K562 (cell line): ENCODE results near the gene FTL. TPM values are rescaled to one million over a fixed set of nuclear protein-coding genes. Genes with fewer than 3 reads are reported as not detected.

Source experiments
- CCNT2 ChIP-seq: IDR thresholded peaks from 2 replicates; pipeline ENCODE4 v1.6.1; 2011; ENCODE audit warnings: borderline replicate concordance, low read depth, mild to moderate bottlenecking, moderate library complexity, mixed read lengths, low read length; ENCODE audit not compliant: insufficient read length; ENCODE audit errors: extremely low read depth
- HMG20B ChIP-seq: fragments of 250-450 bp; sonication (Bioruptor Pico); IDR thresholded peaks from 2 replicates; pipeline ENCODE4 v1.5.0; 2021; ENCODE audit warnings: mild to moderate bottlenecking
- KLF1 ChIP-seq: fragments of 450-650 bp; IDR thresholded peaks from 2 replicates; pipeline ENCODE4 v1.6.1; 2016; ENCODE audit warnings: missing genetic modification characterization, missing compliant biosample characterization
- MYC ChIP-seq, 2 experiments: fragments of 250-450 bp in 1 of 2; sonication (Bioruptor Pico) in 1 of 2; IDR thresholded peaks; 2 replicates each; pipeline versions ENCODE4 v1.5.1 to v1.6.1; 2012 to 2021; ENCODE audit warnings: low read depth in 2 of 2, borderline replicate concordance in 1 of 2, improper control_type of control experiment in 1 of 2, low read length in 1 of 2, mild to moderate bottlenecking in 1 of 2, moderate library complexity in 1 of 2
- PPARD ChIP-seq: fragments of 250-450 bp; sonication (Bioruptor Pico); IDR thresholded peaks from 2 replicates; pipeline ENCODE4 v1.8.0; 2022; ENCODE audit warnings: inconsistent platforms, mild to moderate bottlenecking, moderate library complexity
- PTTG1 ChIP-seq: fragments of 450-650 bp; IDR thresholded peaks from 2 replicates; pipeline ENCODE4 v1.6.1; 2016; ENCODE audit warnings: low read depth, mild to moderate bottlenecking, missing genetic modification characterization, missing compliant biosample characterization
- RBM15 ChIP-seq: fragments of 200-400 bp; formaldehyde crosslinking; IDR thresholded peaks from 2 replicates; pipeline ENCODE4 v1.6.1; 2018; ENCODE audit warnings: mild to moderate bottlenecking, low read length, moderate library complexity; ENCODE audit not compliant: insufficient read depth
- STAG1 ChIP-seq: sonication (generic); formaldehyde crosslinking; IDR thresholded peaks from 2 replicates; pipeline ENCODE4 v1.5.0; 2020; ENCODE audit warnings: missing genetic modification reagents, borderline replicate concordance
- TAF7 ChIP-seq: fragments of 450-650 bp; IDR thresholded peaks from 2 replicates; pipeline ENCODE4 v1.6.1; 2016; ENCODE audit warnings: missing genetic modification characterization, missing compliant biosample characterization
- ZBTB26 ChIP-seq: fragments of 450-650 bp; formaldehyde crosslinking; IDR thresholded peaks from 2 replicates; pipeline ENCODE4 v1.4.0; 2022; ENCODE audit warnings: missing genetic modification characterization
- ZFP1 ChIP-seq: fragments of 450-650 bp; formaldehyde crosslinking; IDR thresholded peaks from 2 replicates; pipeline ENCODE4 v1.4.0; 2020; ENCODE audit warnings: mild to moderate bottlenecking, mixed read lengths
- ZFP36 ChIP-seq: fragments of 150-350 bp; IDR thresholded peaks from 2 replicates; pipeline ENCODE4 v1.6.1; 2018; ENCODE audit warnings: low read length, low read depth; ENCODE audit not compliant: partially characterized antibody
- polyA plus RNA-seq, 8 experiments: library from polyadenylated mRNA; depleted of rRNA in 4 of 8; stranded (reverse) in 5 of 8; unstranded in 3 of 8; fragments of >200 nt; fragmentation: Nextera tagmentation in 2 of 8; fragmentation: Illumina TruSeq in 1 of 8; extraction: Ambion mirVana in 2 of 8; extraction: Trizol in 1 of 8; gene quantifications; 2 replicates each; pipeline versions ENCODE4 v1.2.1 to v1.2.3, GENCODE V29; 2011 to 2014; ENCODE audit warnings: inconsistent platforms in 1 of 8, missing spikeins in 1 of 8
- total RNA-seq, 7 experiments: library from RNA; depleted of rRNA in 6 of 7; stranded (reverse); fragments of >200 nt in 6 of 7; fragmentation: Illumina TruSeq in 2 of 7; extraction: Trizol in 2 of 7; gene quantifications; 2 replicates each; pipeline versions ENCODE4 v1.2.1 to v1.2.3, GENCODE V29; 2011 to 2021; ENCODE audit warnings: low replicate concordance in 1 of 7
- TF ChIP-seq, protein P1 (sequence below): fragments of 250-450 bp; sonication (Bioruptor Pico); IDR thresholded peaks from 2 replicates; pipeline ENCODE4 v1.4.0; 2020; ENCODE audit warnings: mild to moderate bottlenecking
- TF ChIP-seq, protein P2 (sequence below), 2 experiments: fragments of 250-450 bp in 1 of 2; fragments of 450-650 bp in 1 of 2; sonication (Bioruptor Pico) in 1 of 2; IDR thresholded peaks; 2 replicates each; pipeline versions ENCODE4 v1.6.1 to v1.8.0; 2016 to 2021; ENCODE audit warnings: mild to moderate bottlenecking in 2 of 2, moderate library complexity in 2 of 2, missing compliant biosample characterization in 1 of 2, missing genetic modification characterization in 1 of 2
- TF ChIP-seq, protein P3 (sequence below): fragments of 250-450 bp; sonication (Bioruptor Pico); IDR thresholded peaks from 2 replicates; pipeline ENCODE4 v1.8.0; 2021; ENCODE audit warnings: moderate library complexity, mild to moderate bottlenecking, inconsistent platforms
- TF ChIP-seq, protein P4 (sequence below): sonication (generic); formaldehyde crosslinking; IDR thresholded peaks from 2 replicates; pipeline ENCODE4 v1.8.0; 2022; ENCODE audit warnings: missing genetic modification reagents, mild to moderate bottlenecking, borderline replicate concordance
- TF ChIP-seq, protein P5 (sequence below): IDR thresholded peaks from 2 replicates; pipeline ENCODE4 v1.6.1; 2011; ENCODE audit warnings: borderline replicate concordance, low read depth, mild to moderate bottlenecking, moderate library complexity, low read length; ENCODE audit not compliant: insufficient read depth, poor library complexity, severe bottlenecking

FTL gene
- total and polyA plus RNA-seq, 9 of the 15 experiments (the other 6 are each of a cell fraction or from before 2014, with no cell fraction given): 1,231 to 27,415 (median 3,965) TPM

DNA sequence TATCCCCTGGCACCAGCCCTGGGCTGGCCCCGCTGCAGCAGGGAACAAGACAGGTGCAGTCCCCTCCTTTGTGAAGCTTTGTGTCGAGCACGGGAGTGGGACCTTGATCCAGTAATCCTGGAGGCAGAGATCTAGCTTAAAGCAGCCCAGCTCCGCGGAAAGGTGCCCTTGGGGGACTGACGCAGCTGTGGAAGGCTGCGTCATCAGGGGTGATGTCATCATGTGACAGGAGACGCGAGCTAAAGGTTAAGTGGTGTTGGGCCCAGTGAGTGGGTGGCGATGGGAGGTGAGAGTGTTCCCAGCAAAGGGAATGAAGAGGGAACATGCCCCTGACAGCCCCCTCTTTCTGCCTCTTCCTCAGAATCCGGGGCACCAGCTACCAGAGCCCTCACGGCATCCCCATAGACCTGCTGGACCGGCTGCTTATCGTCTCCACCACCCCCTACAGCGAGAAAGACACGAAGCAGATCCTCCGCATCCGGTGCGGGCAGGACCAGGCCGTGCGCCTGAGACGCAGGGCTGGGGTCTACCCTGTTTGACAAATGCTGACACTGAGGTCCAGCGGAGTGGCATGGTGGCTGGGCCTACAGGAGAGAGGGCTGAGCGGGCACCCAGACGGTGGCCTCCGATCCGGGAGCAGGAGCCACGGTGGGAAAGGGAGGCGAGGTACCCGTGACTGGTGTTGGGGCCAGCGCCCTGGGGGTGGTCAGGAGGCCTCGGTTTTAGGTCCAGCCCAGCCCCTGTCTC lies 49.2 kb downstream of the FTL start (continued):
- TF ChIP-seq, protein P1, sequence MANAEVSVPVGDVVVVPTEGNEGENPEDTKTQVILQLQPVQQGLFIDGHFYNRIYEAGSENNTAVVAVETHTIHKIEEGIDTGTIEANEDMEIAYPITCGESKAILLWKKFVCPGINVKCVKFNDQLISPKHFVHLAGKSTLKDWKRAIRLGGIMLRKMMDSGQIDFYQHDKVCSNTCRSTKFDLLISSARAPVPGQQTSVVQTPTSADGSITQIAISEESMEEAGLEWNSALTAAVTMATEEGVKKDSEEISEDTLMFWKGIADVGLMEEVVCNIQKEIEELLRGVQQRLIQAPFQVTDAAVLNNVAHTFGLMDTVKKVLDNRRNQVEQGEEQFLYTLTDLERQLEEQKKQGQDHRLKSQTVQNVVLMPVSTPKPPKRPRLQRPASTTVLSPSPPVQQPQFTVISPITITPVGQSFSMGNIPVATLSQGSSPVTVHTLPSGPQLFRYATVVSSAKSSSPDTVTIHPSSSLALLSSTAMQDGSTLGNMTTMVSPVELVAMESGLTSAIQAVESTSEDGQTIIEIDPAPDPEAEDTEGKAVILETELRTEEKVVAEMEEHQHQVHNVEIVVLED (CRISPR knock-in tag): no peak
- TF ChIP-seq, protein P2, sequence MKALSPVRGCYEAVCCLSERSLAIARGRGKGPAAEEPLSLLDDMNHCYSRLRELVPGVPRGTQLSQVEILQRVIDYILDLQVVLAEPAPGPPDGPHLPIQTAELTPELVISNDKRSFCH (CRISPR knock-in tag; IDR thresholded peaks at IDR 0.05): no peak
- TF ChIP-seq, protein P2 (tag; IDR thresholded peaks at IDR 0.05): 0 out of 2 replicates have a peak, but pooled peaks have one; percentile 54
- no peak for TF ChIP-seq ZFP36
- TF ChIP-seq, protein P3, sequence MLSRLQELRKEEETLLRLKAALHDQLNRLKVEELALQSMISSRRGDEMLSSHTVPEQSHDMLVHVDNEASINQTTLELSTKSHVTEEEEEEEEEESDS (CRISPR knock-in tag): no peak
- TF ChIP-seq, protein P4, sequence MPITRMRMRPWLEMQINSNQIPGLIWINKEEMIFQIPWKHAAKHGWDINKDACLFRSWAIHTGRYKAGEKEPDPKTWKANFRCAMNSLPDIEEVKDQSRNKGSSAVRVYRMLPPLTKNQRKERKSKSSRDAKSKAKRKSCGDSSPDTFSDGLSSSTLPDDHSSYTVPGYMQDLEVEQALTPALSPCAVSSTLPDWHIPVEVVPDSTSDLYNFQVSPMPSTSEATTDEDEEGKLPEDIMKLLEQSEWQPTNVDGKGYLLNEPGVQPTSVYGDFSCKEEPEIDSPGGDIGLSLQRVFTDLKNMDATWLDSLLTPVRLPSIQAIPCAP (CRISPR knock-in tag): no peak
- no peak for TF ChIP-seq KLF1 (tag)
- no peak for TF ChIP-seq PPARD (CRISPR knock-in tag)
- no peak for TF ChIP-seq ZBTB26 (CRISPR knock-in tag)
- no peak for TF ChIP-seq STAG1
- TF ChIP-seq CCNT2: no peak
- TF ChIP-seq HMG20B (CRISPR knock-in tag): no peak
- TF ChIP-seq ZFP1 (CRISPR knock-in tag): no peak
- TF ChIP-seq, protein P5, sequence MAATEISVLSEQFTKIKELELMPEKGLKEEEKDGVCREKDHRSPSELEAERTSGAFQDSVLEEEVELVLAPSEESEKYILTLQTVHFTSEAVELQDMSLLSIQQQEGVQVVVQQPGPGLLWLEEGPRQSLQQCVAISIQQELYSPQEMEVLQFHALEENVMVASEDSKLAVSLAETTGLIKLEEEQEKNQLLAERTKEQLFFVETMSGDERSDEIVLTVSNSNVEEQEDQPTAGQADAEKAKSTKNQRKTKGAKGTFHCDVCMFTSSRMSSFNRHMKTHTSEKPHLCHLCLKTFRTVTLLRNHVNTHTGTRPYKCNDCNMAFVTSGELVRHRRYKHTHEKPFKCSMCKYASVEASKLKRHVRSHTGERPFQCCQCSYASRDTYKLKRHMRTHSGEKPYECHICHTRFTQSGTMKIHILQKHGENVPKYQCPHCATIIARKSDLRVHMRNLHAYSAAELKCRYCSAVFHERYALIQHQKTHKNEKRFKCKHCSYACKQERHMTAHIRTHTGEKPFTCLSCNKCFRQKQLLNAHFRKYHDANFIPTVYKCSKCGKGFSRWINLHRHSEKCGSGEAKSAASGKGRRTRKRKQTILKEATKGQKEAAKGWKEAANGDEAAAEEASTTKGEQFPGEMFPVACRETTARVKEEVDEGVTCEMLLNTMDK: no peak
- TF ChIP-seq TAF7 (tag): no peak
- TF ChIP-seq RBM15: no peak
- TF ChIP-seq MYC (IDR thresholded peaks at IDR 0.05; ENCODE audit: low read depth, low read length): no peak
- no peak for TF ChIP-seq MYC (CRISPR knock-in tag; IDR thresholded peaks at IDR 0.05; ENCODE audit: borderline replicate concordance, low read depth)
- TF ChIP-seq PTTG1 (tag): no peak
